ENCODE data around the gene CRYL1. TPM values are rescaled to one million over a fixed set of nuclear protein-coding genes. Genes with fewer than 3 reads are reported as not detected.

Gene CRYL1
- total and polyA plus RNA-seq, 7 donors: 33.0 to 183 (median 53.5) TPM

- Histone ChIP-seq H3K9me3 (no peaks in the 10 kb centered on the region), H3K36me3 (peaks cover 0 to 21% (median 0%) of the 10 kb centered on the region in 4 donors), H3K4me3 (no peak overlapping the region), H3K27me3 (no peaks in the 10 kb centered on the region), H3K27ac (no peak overlapping the region), H3K4me1 (no peaks in the 10 kb centered on the region)
- no peak for TF ChIP-seq EP300 (IDR thresholded peaks at IDR 0.05)
- no peak for TF ChIP-seq POLR2AphosphoS5 (IDR thresholded peaks at IDR 0.05)
- TF ChIP-seq, protein P1, sequence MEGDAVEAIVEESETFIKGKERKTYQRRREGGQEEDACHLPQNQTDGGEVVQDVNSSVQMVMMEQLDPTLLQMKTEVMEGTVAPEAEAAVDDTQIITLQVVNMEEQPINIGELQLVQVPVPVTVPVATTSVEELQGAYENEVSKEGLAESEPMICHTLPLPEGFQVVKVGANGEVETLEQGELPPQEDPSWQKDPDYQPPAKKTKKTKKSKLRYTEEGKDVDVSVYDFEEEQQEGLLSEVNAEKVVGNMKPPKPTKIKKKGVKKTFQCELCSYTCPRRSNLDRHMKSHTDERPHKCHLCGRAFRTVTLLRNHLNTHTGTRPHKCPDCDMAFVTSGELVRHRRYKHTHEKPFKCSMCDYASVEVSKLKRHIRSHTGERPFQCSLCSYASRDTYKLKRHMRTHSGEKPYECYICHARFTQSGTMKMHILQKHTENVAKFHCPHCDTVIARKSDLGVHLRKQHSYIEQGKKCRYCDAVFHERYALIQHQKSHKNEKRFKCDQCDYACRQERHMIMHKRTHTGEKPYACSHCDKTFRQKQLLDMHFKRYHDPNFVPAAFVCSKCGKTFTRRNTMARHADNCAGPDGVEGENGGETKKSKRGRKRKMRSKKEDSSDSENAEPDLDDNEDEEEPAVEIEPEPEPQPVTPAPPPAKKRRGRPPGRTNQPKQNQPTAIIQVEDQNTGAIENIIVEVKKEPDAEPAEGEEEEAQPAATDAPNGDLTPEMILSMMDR (IDR thresholded peaks at IDR 0.05): no peak
- no peak for TF ChIP-seq POLR2A (IDR thresholded peaks at IDR 0.05)
- intact Hi-C loops (cut with DNase I): no loop called here
- no peak for DNase-seq
- WGBS, 2 donors: 63 to 64% methylated on average over 7 of the region's 7 CpGs
These were observed 124.9 kb downstream of the CRYL1 start for GRCh38 chr13:20400774-20401173.

GRCh38 chr13:20399961-20400360 lies 125.7 kb downstream of the CRYL1 start:
- no peak for DNase-seq
- Histone ChIP-seq H3K4me3 (no peak overlapping the region), H3K36me3 (peaks cover 0 to 21% (median 0%) of the 10 kb centered on the region in 4 donors), H3K27me3 (no peaks in the 10 kb centered on the region), H3K27ac (no peak overlapping the region), H3K9me3 (no peaks in the 10 kb centered on the region), H3K4me1 (no peaks in the 10 kb centered on the region)
- TF ChIP-seq EP300 (IDR thresholded peaks at IDR 0.05) (no peak), POLR2AphosphoS5 (IDR thresholded peaks at IDR 0.05) (no peak), POLR2A (IDR thresholded peaks at IDR 0.05) (no peak)
- TF ChIP-seq, protein P1 (IDR thresholded peaks at IDR 0.05): no peak
- intact Hi-C loops (cut with DNase I): no loop called here
- 96 to 98% methylated on average over 4 of the region's 4 CpGs for WGBS, 2 donors

GRCh38 chr13:20399515-20399914 lies 126.1 kb downstream of the CRYL1 start:
- Histone ChIP-seq H3K9me3 (no peaks in the 10 kb centered on the region), H3K27me3 (no peaks in the 10 kb centered on the region), H3K4me3 (no peak overlapping the region), H3K27ac (no peak overlapping the region), H3K36me3 (peaks cover 0 to 19% (median 0%) of the 10 kb centered on the region in 4 donors), H3K4me1 (no peaks in the 10 kb centered on the region)
- intact Hi-C loops (cut with DNase I): no loop called here
- TF ChIP-seq EP300 (IDR thresholded peaks at IDR 0.05): no peak
- TF ChIP-seq POLR2AphosphoS5 (IDR thresholded peaks at IDR 0.05): no peak
- TF ChIP-seq, protein P1 (IDR thresholded peaks at IDR 0.05): no peak
- TF ChIP-seq POLR2A (IDR thresholded peaks at IDR 0.05): no peak
- no peak for DNase-seq
- 87 to 89% methylated on average over 5 of the region's 5 CpGs for WGBS, 2 donors

GRCh38 chr13:20398459-20398858 lies 127.2 kb downstream of the CRYL1 start:
- WGBS, 2 donors: 31 to 67% methylated on average over 10 of the region's 10 CpGs
- H3K27me3 ChIP-seq: no peaks in the 10 kb centered on the region
- DNase-seq: no peak
- H3K9me3 ChIP-seq: no peaks in the 10 kb centered on the region
- TF ChIP-seq POLR2A (IDR thresholded peaks at IDR 0.05) (no peak), POLR2AphosphoS5 (IDR thresholded peaks at IDR 0.05) (no peak), EP300 (IDR thresholded peaks at IDR 0.05) (no peak)
- TF ChIP-seq, protein P1 (IDR thresholded peaks at IDR 0.05): no peak
- H3K4me3 ChIP-seq: no peak overlapping the region
- no peak overlapping the region for H3K27ac ChIP-seq
- intact Hi-C loops (cut with DNase I): no loop called here
- H3K4me1 ChIP-seq: no peaks in the 10 kb centered on the region
- H3K36me3 ChIP-seq: peaks cover 0 to 8% (median 0%) of the 10 kb centered on the region in 4 donors

- Histone ChIP-seq H3K27me3 (no peaks in the 10 kb centered on the region), H3K4me3 (no peak overlapping the region), H3K27ac (no peak overlapping the region), H3K9me3 (no peaks in the 10 kb centered on the region), H3K36me3 (peaks cover 0 to 3% (median 0%) of the 10 kb centered on the region in 4 donors), H3K4me1 (no peaks in the 10 kb centered on the region)
- TF ChIP-seq, protein P1 (IDR thresholded peaks at IDR 0.05): no peak
- no peak for TF ChIP-seq POLR2AphosphoS5 (IDR thresholded peaks at IDR 0.05)
- no peak for TF ChIP-seq POLR2A (IDR thresholded peaks at IDR 0.05)
- no peak for TF ChIP-seq EP300 (IDR thresholded peaks at IDR 0.05)
- 95% methylated on average over 5 of the region's 5 CpGs for WGBS, 2 donors
- intact Hi-C loops (cut with DNase I): no loop called here
- no peak for DNase-seq
These were observed 127.8 kb downstream of the CRYL1 start for GRCh38 chr13:20397896-20398295.

Measured in sigmoid colon (tissue), 7 donors.